COLO829 (cell line): Measurements from ENCODE around the gene ADCYAP1R1.
A peak's percentile ranks its signal among the peaks of the same experiment; 100 is the strongest.
"Not testable (repeated sequence)": the region's sequence is repeated elsewhere in the genome, so short reads cannot be mapped to it uniquely, and the experiment has no call there.

Source experiments
- DNase-seq: peaks from one replicate; pipeline ENCODE4 v3.0.0; 2012; ENCODE audit warnings: low spot score

Gene ADCYAP1R1

DNA sequence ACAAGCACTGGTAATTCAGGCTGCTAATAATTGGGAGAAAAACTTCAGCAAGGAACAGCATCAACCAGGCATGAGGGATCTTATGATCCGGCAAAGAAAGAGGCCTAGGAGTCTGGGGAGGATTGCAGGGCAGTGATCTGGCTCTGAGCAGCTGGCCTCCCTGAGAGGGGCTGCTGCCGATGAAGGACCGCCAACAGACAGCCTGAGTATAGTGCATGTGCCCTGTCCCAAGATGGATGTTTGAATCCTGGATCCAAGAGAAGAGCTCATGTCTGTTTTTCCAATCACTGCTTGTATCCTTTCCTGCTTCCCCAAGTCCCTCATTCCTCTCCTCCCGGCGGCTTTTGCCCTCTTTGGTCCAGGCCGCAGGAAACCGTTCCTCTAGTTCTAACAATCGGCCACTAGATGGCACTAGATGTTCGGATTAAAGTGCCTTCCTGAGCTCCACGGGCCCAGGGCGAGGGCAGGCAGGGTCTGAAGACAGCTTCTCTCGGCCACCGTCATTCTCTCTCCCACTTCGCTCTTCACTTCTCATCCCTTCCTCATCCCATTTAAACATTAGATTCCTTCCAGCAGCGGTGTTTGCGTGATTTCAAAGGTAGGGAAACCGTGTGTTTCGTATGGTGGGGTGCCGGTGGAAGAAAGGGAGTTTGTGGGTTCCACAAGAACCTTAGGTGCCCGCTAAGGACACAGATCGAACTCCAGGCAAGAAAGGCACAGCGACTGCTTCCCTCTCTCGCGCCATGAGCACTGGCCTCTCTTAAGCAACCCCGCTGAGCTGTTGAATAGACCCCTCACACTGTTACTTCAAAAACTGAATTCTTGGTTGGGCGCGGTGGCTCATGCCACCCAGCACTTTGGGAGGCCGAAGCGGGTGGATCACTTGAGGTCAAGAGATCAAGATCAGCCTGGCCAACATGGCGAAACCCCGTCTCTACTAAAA is 82.4 kb downstream of the ADCYAP1R1 start:
- peak; percentile 76 for DNase-seq

DNA sequence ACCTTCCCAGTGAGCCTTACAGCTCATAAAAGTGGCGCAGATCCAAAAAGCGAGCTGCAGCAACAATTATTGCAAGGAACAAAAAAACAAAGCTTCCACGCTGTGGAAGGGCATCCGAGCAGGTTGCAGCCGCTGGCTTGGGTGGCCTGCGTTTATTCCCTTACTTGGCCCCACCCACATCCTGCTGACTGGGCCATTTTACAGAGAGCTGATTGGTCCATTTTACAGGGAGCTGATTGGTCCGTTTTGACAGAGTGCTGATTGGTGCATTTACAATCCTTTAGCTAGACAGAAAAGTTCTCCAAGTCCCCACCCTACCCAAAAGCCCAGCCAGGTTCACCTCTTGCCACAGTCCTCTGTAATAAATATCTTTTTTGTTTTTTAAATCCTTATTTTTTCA is 85.1 kb downstream of the ADCYAP1R1 start:
- no peak for DNase-seq

GRCh38 chr7:31145339-31145738 is 93.2 kb downstream of the ADCYAP1R1 start:
- no peak for DNase-seq

DNA sequence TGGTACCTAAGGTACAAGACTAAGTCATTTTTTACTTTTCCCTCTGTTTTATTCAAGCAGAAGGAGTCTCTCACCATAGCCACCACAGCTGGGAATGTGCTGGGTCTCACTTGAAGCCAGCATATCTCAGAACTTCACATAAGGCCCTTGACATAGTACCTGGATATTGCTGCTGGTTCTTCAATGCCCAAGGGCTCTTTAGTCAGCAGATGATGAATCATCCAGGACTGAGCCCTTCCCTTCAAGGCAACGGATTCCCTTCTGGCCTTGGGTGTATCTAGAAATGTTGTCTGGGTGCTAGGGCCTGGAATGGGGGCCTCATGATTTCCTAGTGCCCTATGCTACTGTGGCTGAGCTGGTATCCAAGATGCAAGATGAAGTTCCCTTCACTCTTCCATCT is 93.9 kb downstream of the ADCYAP1R1 start:
- no peak for DNase-seq

DNA sequence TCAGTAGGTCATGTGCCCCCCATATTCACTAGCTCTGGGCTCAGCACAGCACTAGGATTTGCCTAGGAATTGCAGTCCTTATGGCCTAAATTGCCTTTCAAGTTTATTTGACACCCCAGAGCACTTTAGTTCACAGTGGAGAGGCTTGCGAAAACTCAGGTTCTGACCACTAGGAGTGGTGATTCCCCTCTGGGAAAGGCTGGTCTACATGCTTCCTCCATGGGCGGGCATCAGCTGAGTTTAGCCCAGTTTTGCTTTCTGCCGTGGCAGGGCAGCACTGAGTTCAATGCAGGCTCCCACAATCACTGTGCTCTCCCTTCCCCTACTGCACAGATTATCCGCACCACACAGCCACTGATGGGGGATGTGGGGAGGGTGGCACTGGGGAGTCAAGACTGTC is 94.4 kb downstream of the ADCYAP1R1 start:
- DNase-seq: no peak

GRCh38 chr7:31151849-31152248 is 99.7 kb downstream of the ADCYAP1R1 start:
- DNase-seq: no peak

DNA sequence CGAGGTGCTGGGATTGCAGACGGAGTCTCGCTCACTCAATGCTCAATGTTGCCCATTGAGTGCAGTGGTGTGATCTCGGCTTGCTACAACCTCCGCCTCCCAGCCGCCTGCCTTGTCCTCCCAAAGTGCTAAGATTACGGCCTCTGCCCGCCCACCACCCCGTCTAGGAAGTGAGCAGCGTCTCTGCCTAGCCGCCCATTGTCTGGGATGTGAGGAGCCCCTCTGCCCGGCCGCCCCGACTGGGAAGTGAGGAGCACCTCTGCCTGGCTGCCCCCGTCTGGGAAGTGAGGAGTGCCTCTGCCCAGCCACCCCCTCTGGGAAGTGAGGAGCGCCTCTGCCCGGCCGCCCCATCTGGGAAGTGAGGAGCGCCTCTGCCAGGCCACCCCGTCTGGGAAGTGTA is 101.2 kb downstream of the ADCYAP1R1 start:
- DNase-seq: not testable (repeated sequence)

DNA sequence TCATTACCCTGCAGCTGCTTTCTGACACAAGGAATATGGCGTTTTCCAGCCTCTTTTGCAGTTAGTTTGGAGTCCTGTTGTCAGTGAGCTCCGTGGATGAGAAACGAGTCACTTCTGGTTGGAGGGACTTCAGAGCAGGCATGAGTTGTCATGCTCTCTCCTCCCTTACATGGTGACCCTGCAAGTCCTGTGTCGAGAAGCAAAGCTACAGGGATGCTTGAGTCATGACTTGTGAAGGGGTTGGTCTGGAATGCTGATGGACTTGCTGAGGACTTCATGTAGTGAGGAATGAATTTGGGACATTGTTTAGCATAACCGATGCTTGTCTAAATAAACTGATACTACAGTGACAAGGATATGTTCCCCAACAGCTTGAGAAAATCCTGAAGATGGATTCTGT is 108.8 kb downstream of the ADCYAP1R1 start:
- no peak for DNase-seq
